Measurements from ENCODE around the gene C10orf67. TPM values are rescaled to one million over a fixed set of nuclear protein-coding genes. Genes with fewer than 3 reads are reported as not detected.
"Not testable (repeated sequence)": the region's sequence is repeated elsewhere in the genome, so short reads cannot be mapped to it uniquely, and the experiment has no call there.

Gene C10orf67
- total and polyA plus RNA-seq, 4 experiments from 2014 or later: 0.16 to 0.31 TPM; not detected in 2

GRCh38 chr10:23258516-23258915, 86.1 kb downstream of the C10orf67 start:
- DNase-seq: no peak
- Mint-ChIP-seq H3K27me3 (peaks cover 7 to 8% of the 10 kb centered on the region in 2 donors), H3K27ac (no peak overlapping the region), H3K4me1 (no peaks in the 10 kb centered on the region), H3K4me3 (no peak overlapping the region), H3K9me3 (no peaks in the 10 kb centered on the region), H3K36me3 (no peaks in the 10 kb centered on the region)
- Histone ChIP-seq H3K4me1 (ENCODE audit: insufficient read depth, low read length) (no peaks in the 10 kb centered on the region), H3K9me3 (ENCODE audit: control insufficient read depth in 1 of 2, low read length in 2 of 2) (no peaks in the 10 kb centered on the region), H3K4me3 (ENCODE audit: low read length in 2 of 2) (no peak overlapping the region), H3K27ac (ENCODE audit: low read depth, low read length) (no peak overlapping the region), H3K27me3 (ENCODE audit: insufficient read depth, low read length) (no peaks in the 10 kb centered on the region), H3K36me3 (ENCODE audit: insufficient read depth, low read length) (no peaks in the 10 kb centered on the region)
- ChIA-PET CTCF (ENCODE audit: partially characterized antibody) (interaction anchor here (0.7 kb wide), 1 partner anchor 14 kb away, joined by 3 read pairs; no protein-coding TSS in a partner anchor), POLR2A (ENCODE audit: partially characterized antibody) (no interaction called here)
- intact Hi-C loops (cut with micrococcal nuclease): no loop called here

DNA sequence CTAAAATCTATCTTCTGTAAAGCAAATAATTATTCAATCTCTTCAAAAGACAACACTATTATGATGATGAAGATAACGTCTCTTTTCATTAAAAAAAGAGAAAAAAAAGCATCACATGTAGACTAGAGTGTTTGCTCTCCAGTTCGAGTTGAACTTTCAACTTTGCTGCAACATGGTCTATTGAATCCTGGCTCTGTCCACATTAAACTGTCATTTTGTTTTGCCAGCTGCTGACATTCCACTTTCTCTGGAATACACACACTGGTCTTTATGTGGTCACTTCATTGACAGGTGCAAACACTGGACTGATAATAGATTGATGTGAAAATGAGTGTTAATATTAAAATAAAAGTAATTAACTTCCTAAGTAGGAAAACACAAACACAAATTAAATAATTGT, 90.8 kb downstream of the C10orf67 start:
- DNase-seq: no peak
- H3K4me1 ChIP-seq (ENCODE audit: insufficient read depth, low read length): no peaks in the 10 kb centered on the region
- Mint-ChIP-seq H3K27ac (no peak overlapping the region), H3K9me3 (peaks cover 0 to 6% (median under 1%) of the 10 kb centered on the region in 8 donors), H3K27me3 (peaks cover 5 to 6% of the 10 kb centered on the region in 2 donors), H3K4me1 (no peaks in the 10 kb centered on the region), H3K36me3 (no peaks in the 10 kb centered on the region), H3K4me3 (no peak overlapping the region)
- no peaks in the 10 kb centered on the region for H3K36me3 ChIP-seq (ENCODE audit: insufficient read depth, low read length)
- no peak overlapping the region for H3K27ac ChIP-seq (ENCODE audit: low read depth, low read length)
- no peaks in the 10 kb centered on the region for H3K9me3 ChIP-seq (ENCODE audit: control insufficient read depth in 1 of 2, low read length in 2 of 2)
- no peak overlapping the region for H3K4me3 ChIP-seq (ENCODE audit: low read length in 2 of 2)
- intact Hi-C loops (cut with micrococcal nuclease): no loop called here
- ChIA-PET POLR2A (ENCODE audit: partially characterized antibody) (no interaction called here), CTCF (ENCODE audit: partially characterized antibody) (no interaction called here)
- no peaks in the 10 kb centered on the region for H3K27me3 ChIP-seq (ENCODE audit: insufficient read depth, low read length)

- CTCF ChIA-PET (ENCODE audit: partially characterized antibody); intact Hi-C loops (cut with micrococcal nuclease); H3K4me1 Mint-ChIP-seq; H3K36me3 ChIP-seq (ENCODE audit: insufficient read depth, low read length); H3K4me1 ChIP-seq (ENCODE audit: insufficient read depth, low read length); H3K9me3 Mint-ChIP-seq; H3K27me3 ChIP-seq (ENCODE audit: insufficient read depth, low read length); H3K27ac Mint-ChIP-seq; H3K27ac ChIP-seq (ENCODE audit: low read depth, low read length); POLR2A ChIA-PET (ENCODE audit: partially characterized antibody); H3K9me3 ChIP-seq (ENCODE audit: control insufficient read depth in 1 of 2, low read length in 2 of 2); H3K4me3 Mint-ChIP-seq; DNase-seq; H3K27me3 Mint-ChIP-seq; H3K4me3 ChIP-seq (ENCODE audit: low read length in 2 of 2); H3K36me3 Mint-ChIP-seq: not testable (repeated sequence)
Measured at GRCh38 chr10:23252859-23253258, 91.7 kb downstream of the C10orf67 start.

DNA sequence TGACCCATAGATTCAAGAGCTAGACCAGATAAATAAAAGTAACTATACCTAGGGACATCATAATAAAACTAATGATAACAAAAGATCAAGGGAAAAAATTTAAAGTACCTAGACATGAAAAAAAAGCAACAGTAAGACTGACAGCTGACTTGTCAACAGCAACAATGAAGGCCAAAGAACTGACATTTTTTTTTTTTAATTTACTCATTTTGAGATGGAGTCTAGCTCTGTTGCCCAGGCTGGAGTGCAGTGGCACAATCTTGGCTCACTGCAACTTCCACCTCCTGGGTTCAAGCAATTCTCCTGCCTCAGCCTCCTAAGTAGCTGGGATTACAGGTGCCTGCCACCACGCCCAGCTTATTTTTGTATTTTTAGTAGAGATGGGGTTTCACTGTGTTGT, 102.8 kb downstream of the C10orf67 start:
- H3K9me3 ChIP-seq (ENCODE audit: control insufficient read depth in 1 of 2, low read length in 2 of 2); CTCF ChIA-PET (ENCODE audit: partially characterized antibody); H3K27me3 ChIP-seq (ENCODE audit: insufficient read depth, low read length); POLR2A ChIA-PET (ENCODE audit: partially characterized antibody); intact Hi-C loops (cut with micrococcal nuclease); H3K4me1 Mint-ChIP-seq; H3K27ac ChIP-seq (ENCODE audit: low read depth, low read length); H3K27ac Mint-ChIP-seq; H3K4me3 Mint-ChIP-seq; H3K36me3 Mint-ChIP-seq; H3K36me3 ChIP-seq (ENCODE audit: insufficient read depth, low read length); H3K4me3 ChIP-seq (ENCODE audit: low read length in 2 of 2); DNase-seq; H3K27me3 Mint-ChIP-seq; H3K4me1 ChIP-seq (ENCODE audit: insufficient read depth, low read length): not testable (repeated sequence)
- peaks cover 2 to 26% (median 9%) of the 10 kb centered on the region in 8 donors for H3K9me3 Mint-ChIP-seq

DNA sequence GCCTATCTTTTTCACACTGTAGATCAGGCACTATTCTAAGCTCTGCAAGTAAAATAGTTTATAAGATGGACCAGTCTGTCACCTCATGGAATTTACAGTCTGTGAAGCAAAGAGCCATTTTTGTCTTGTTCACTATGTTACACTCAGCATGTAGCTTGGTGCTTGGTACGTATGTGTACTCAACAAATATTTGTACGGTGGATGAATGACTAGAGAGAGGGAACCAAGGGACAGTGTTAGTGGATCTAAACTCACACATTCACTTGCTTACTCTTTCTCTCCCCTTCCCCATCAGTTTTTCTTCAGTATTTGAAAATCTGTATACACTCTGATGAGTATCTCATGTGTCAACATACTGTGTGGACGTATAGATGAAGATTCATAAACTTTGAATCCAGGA, 106.6 kb downstream of the C10orf67 start:
- Histone ChIP-seq H3K4me1 (ENCODE audit: insufficient read depth, low read length) (no peaks in the 10 kb centered on the region), H3K4me3 (ENCODE audit: low read length in 2 of 2) (no peak overlapping the region), H3K27ac (ENCODE audit: low read depth, low read length) (no peak overlapping the region), H3K27me3 (ENCODE audit: insufficient read depth, low read length) (no peaks in the 10 kb centered on the region), H3K36me3 (ENCODE audit: insufficient read depth, low read length) (no peaks in the 10 kb centered on the region), H3K9me3 (ENCODE audit: control insufficient read depth in 1 of 2, low read length in 2 of 2) (no peaks in the 10 kb centered on the region)
- POLR2A ChIA-PET (ENCODE audit: partially characterized antibody): no interaction called here
- intact Hi-C loops (cut with micrococcal nuclease): no loop called here
- no peak for DNase-seq
- H3K27ac Mint-ChIP-seq: no peak overlapping the region
- H3K4me1 Mint-ChIP-seq: no peaks in the 10 kb centered on the region
- CTCF ChIA-PET (ENCODE audit: partially characterized antibody): no interaction called here
- H3K4me3 Mint-ChIP-seq: no peak overlapping the region
- H3K9me3 Mint-ChIP-seq: peaks cover 2 to 19% (median 9%) of the 10 kb centered on the region in 8 donors
- H3K36me3 Mint-ChIP-seq: peaks cover 0 to 7% of the 10 kb centered on the region in 2 donors
- peaks cover 0 to 5% of the 10 kb centered on the region in 2 donors for H3K27me3 Mint-ChIP-seq

GRCh38 chr10:23230582-23230981, 114.0 kb downstream of the C10orf67 start:
- H3K27ac Mint-ChIP-seq: no peak overlapping the region

GRCh38 chr10:23217471-23217870, 127.1 kb downstream of the C10orf67 start:
- no peaks in the 10 kb centered on the region for H3K36me3 ChIP-seq (ENCODE audit: insufficient read depth, low read length)
- H3K27me3 Mint-ChIP-seq: peaks cover 10 to 13% of the 10 kb centered on the region in 2 donors
- no peak overlapping the region for H3K27ac ChIP-seq (ENCODE audit: low read depth, low read length)
- POLR2A ChIA-PET (ENCODE audit: partially characterized antibody): no interaction called here
- H3K27ac Mint-ChIP-seq: no peak overlapping the region
- no peak overlapping the region for H3K4me3 Mint-ChIP-seq
- H3K4me1 ChIP-seq (ENCODE audit: insufficient read depth, low read length): no peaks in the 10 kb centered on the region
- H3K36me3 Mint-ChIP-seq: no peaks in the 10 kb centered on the region
- no peak overlapping the region for H3K4me3 ChIP-seq (ENCODE audit: low read length in 2 of 2)
- H3K9me3 Mint-ChIP-seq: no peaks in the 10 kb centered on the region
- CTCF ChIA-PET (ENCODE audit: partially characterized antibody): no interaction called here
- DNase-seq: no peak
- intact Hi-C loops (cut with micrococcal nuclease): no loop called here
- no peaks in the 10 kb centered on the region for H3K27me3 ChIP-seq (ENCODE audit: insufficient read depth, low read length)
- no peaks in the 10 kb centered on the region for H3K9me3 ChIP-seq (ENCODE audit: control insufficient read depth in 1 of 2, low read length in 2 of 2)
- H3K4me1 Mint-ChIP-seq: no peaks in the 10 kb centered on the region

More at GRCh38 chr10:23230582-23230981, 114.0 kb downstream of the C10orf67 start:
- ChIA-PET CTCF (ENCODE audit: partially characterized antibody) (no interaction called here), POLR2A (ENCODE audit: partially characterized antibody) (no interaction called here)
- Histone ChIP-seq H3K27ac (ENCODE audit: low read depth, low read length) (no peak overlapping the region), H3K36me3 (ENCODE audit: insufficient read depth, low read length) (no peaks in the 10 kb centered on the region), H3K4me3 (ENCODE audit: low read length in 2 of 2) (no peak overlapping the region), H3K9me3 (ENCODE audit: control insufficient read depth in 1 of 2, low read length in 2 of 2) (no peaks in the 10 kb centered on the region), H3K27me3 (ENCODE audit: insufficient read depth, low read length) (no peaks in the 10 kb centered on the region), H3K4me1 (ENCODE audit: insufficient read depth, low read length) (no peaks in the 10 kb centered on the region)
- intact Hi-C loops (cut with micrococcal nuclease): no loop called here
- peaks cover 0 to 3% of the 10 kb centered on the region in 2 donors for H3K27me3 Mint-ChIP-seq
- DNase-seq: no peak
- H3K9me3 Mint-ChIP-seq: peaks cover 0 to 14% (median under 1%) of the 10 kb centered on the region in 8 donors
- H3K36me3 Mint-ChIP-seq: no peaks in the 10 kb centered on the region
- no peaks in the 10 kb centered on the region for H3K4me1 Mint-ChIP-seq
- no peak overlapping the region for H3K4me3 Mint-ChIP-seq
